GM12872 (cell line): Measurements from ENCODE around the gene CNTN5.

Experiments
- CTCF ChIP-seq: IDR thresholded peaks from 3 replicates; pipeline ENCODE4 v1.5.1; 2011; ENCODE audit warnings: low read depth, mild to moderate bottlenecking, low read length, moderate library complexity; ENCODE audit not compliant: insufficient read depth

The CNTN5 gene

GRCh38 chr11:99117603-99118002, 96.9 kb downstream of the CNTN5 start:
- TF ChIP-seq CTCF: no peak

- TF ChIP-seq CTCF: no peak
Observed at GRCh38 chr11:99135508-99135907, 114.8 kb downstream of the CNTN5 start.

- TF ChIP-seq CTCF: no peak
Observed at GRCh38 chr11:99142237-99142636, 121.5 kb downstream of the CNTN5 start.

- TF ChIP-seq CTCF: no peak
Observed at GRCh38 chr11:99148352-99148751, 127.6 kb downstream of the CNTN5 start.

GRCh38 chr11:99154277-99154676, 133.5 kb downstream of the CNTN5 start:
- no peak for TF ChIP-seq CTCF

GRCh38 chr11:99160447-99160846, 139.7 kb downstream of the CNTN5 start:
- no peak for TF ChIP-seq CTCF

- no peak for TF ChIP-seq CTCF
Observed at GRCh38 chr11:99162819-99163218, 142.1 kb downstream of the CNTN5 start.

- no peak for TF ChIP-seq CTCF
Observed at GRCh38 chr11:99170591-99170990, 149.8 kb downstream of the CNTN5 start.
